Measurements from ENCODE around the gene DPEP2. TPM values are rescaled to one million over a fixed set of nuclear protein-coding genes. Genes with fewer than 3 reads are reported as not detected.
"Not testable (repeated sequence)": the region's sequence is repeated elsewhere in the genome, so short reads cannot be mapped to it uniquely, and the experiment has no call there.

Gene DPEP2
- total RNA-seq, 3 donors from 2014 or later, result 1.3 to 7.7 (median 2.5) TPM

DNA sequence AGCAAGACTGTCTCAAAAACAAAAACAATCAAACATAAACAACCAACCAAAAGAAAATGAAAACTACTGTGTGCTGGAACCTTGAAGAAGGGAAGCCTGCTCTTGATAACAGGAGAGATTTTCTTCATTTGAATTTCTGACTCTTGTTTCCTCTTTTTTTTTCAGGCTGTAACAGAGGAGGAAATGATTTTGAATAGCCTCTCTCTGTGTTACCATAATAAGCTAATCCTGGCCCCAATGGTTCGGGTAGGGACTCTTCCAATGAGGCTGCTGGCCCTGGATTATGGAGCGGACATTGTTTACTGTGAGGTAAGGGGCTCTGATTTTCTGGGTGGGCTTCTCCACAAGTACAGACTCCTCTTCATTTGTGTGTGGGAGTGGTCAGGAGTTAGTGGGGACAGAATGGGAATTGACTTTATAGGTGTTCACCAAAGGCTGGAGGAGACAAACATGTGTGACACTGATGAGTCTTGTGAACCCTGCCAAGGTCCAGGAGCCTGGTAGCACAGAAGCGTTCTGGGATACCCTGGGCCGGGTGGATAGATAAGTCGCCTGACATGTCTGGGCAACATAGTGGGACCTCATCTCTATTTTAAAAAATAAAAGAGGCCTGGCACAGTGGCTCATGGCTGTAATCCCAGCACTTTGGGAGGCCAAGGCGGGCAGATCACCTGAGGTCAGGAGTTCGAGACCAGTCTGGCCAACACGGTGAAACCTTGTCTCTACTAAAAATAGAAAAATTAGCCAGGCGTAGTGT, 38.7 kb upstream of the DPEP2 start:
- TF ChIP-seq POLR2AphosphoS5 (IDR thresholded peaks at IDR 0.05) (no peak), POLR2A (IDR thresholded peaks at IDR 0.05) (no peak)
- TF ChIP-seq, protein P1, sequence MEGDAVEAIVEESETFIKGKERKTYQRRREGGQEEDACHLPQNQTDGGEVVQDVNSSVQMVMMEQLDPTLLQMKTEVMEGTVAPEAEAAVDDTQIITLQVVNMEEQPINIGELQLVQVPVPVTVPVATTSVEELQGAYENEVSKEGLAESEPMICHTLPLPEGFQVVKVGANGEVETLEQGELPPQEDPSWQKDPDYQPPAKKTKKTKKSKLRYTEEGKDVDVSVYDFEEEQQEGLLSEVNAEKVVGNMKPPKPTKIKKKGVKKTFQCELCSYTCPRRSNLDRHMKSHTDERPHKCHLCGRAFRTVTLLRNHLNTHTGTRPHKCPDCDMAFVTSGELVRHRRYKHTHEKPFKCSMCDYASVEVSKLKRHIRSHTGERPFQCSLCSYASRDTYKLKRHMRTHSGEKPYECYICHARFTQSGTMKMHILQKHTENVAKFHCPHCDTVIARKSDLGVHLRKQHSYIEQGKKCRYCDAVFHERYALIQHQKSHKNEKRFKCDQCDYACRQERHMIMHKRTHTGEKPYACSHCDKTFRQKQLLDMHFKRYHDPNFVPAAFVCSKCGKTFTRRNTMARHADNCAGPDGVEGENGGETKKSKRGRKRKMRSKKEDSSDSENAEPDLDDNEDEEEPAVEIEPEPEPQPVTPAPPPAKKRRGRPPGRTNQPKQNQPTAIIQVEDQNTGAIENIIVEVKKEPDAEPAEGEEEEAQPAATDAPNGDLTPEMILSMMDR (IDR thresholded peaks at IDR 0.05), result no peak
- Histone ChIP-seq H3K27me3 (no peaks in the 10 kb centered on the region), H3K4me1 (no peaks in the 10 kb centered on the region), H3K9me3 (no peaks in the 10 kb centered on the region), H3K36me3 (no peaks in the 10 kb centered on the region), H3K27ac (no peak overlapping the region), H3K4me3 (no peak overlapping the region)
- intact Hi-C loops (cut with DNase I; ENCODE audit: low total_unique reads), result loop anchor here (5.0 kb wide), 1 partner anchor 61 kb away; no protein-coding TSS in a partner anchor
- DNase-seq (ENCODE audit: low spot score in 2 of 2), result no peak

DNA sequence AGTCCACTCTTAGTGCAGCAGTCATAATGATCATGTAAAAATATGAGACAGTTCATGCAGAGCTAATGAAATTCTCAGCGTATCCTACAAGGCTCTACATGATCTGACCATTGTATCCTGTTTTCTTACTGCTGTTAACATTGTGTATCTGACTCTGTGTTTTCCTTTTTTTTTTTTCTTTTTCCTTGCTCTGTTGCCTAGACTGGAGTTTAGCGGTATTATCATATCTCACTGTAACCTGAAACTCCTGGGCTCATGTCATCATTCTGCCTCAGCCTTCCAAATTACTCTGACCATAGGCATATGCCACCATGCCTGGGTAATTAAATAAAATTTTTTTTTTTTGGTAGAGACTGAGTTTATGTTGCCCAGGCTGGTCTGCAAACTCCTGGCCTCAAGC, 35.9 kb upstream of the DPEP2 start:
- no peaks in the 10 kb centered on the region for H3K4me1 ChIP-seq
- no peaks in the 10 kb centered on the region for H3K36me3 ChIP-seq
- intact Hi-C loops (cut with DNase I; ENCODE audit: low total_unique reads), result loop anchor here (5.0 kb wide), 1 partner anchor 58 kb away; no protein-coding TSS in a partner anchor
- TF ChIP-seq, protein P1 (IDR thresholded peaks at IDR 0.05), result no peak
- TF ChIP-seq POLR2AphosphoS5 (IDR thresholded peaks at IDR 0.05) (no peak), POLR2A (IDR thresholded peaks at IDR 0.05) (no peak)
- no peaks in the 10 kb centered on the region for H3K9me3 ChIP-seq
- H3K4me3 ChIP-seq, result no peak overlapping the region
- no peak overlapping the region for H3K27ac ChIP-seq
- no peak for DNase-seq (ENCODE audit: low spot score in 2 of 2)
- no peaks in the 10 kb centered on the region for H3K27me3 ChIP-seq

DNA sequence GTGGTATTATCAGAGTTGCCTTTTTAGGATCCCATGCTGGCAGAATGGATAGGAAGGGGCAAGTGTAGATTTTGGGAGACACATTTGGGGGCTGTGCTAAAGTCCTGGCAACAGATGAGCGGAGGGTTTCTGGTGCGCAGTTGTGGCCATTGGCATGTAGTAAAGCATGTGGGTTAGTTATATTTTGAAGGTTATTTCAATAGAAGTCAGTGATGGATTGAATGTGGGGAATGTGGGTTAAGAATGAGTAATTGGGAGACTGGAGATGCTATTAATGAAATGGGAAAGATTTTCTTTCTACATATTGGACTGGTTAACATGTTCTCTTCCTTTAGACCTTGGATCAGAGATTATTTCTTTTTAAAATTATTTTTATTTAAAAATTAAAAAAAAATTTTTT, 33.8 kb upstream of the DPEP2 start:
- Histone ChIP-seq H3K36me3 (no peaks in the 10 kb centered on the region), H3K27me3 (no peaks in the 10 kb centered on the region), H3K27ac (no peak overlapping the region), H3K4me3 (no peak overlapping the region), H3K4me1 (no peaks in the 10 kb centered on the region), H3K9me3 (no peaks in the 10 kb centered on the region)
- TF ChIP-seq, protein P1 (IDR thresholded peaks at IDR 0.05), result no peak
- TF ChIP-seq POLR2A (IDR thresholded peaks at IDR 0.05), result no peak
- no peak for TF ChIP-seq POLR2AphosphoS5 (IDR thresholded peaks at IDR 0.05)
- intact Hi-C loops (cut with DNase I; ENCODE audit: low total_unique reads), result no loop called here
- no peak for DNase-seq (ENCODE audit: low spot score in 2 of 2)

GRCh38 chr16:68031951-68032350, 32.7 kb upstream of the DPEP2 start:
- Histone ChIP-seq H3K4me3 (no peak overlapping the region), H3K36me3 (no peaks in the 10 kb centered on the region), H3K4me1 (no peaks in the 10 kb centered on the region), H3K27me3 (no peaks in the 10 kb centered on the region), H3K9me3 (no peaks in the 10 kb centered on the region), H3K27ac (no peak overlapping the region)
- TF ChIP-seq POLR2AphosphoS5 (IDR thresholded peaks at IDR 0.05) (no peak), POLR2A (IDR thresholded peaks at IDR 0.05) (no peak)
- TF ChIP-seq, protein P1 (IDR thresholded peaks at IDR 0.05), result no peak
- intact Hi-C loops (cut with DNase I; ENCODE audit: low total_unique reads), result no loop called here
- no peak for DNase-seq (ENCODE audit: low spot score in 2 of 2)

GRCh38 chr16:68030108-68030507, 30.8 kb upstream of the DPEP2 start:
- H3K27ac ChIP-seq; intact Hi-C loops (cut with DNase I; ENCODE audit: low total_unique reads); H3K36me3 ChIP-seq; H3K4me3 ChIP-seq; H3K27me3 ChIP-seq; H3K4me1 ChIP-seq; H3K9me3 ChIP-seq; DNase-seq (ENCODE audit: low spot score in 2 of 2): not testable (repeated sequence)

All from breast epithelium (tissue), 4 donors.